HL-60 (cell line): ENCODE measurements around the gene ARID1B.

Experiments used
- CTCF ChIP-seq: IDR thresholded peaks from one replicate; pipeline ENCODE4 v1.5.1; 2011; ENCODE audit warnings: low read length, control low read depth, inconsistent platforms; ENCODE audit not compliant: insufficient read depth
- GABPA ChIP-seq: IDR thresholded peaks from 2 replicates; pipeline ENCODE4 v1.6.1; 2012; ENCODE audit warnings: low read depth
- POLR2AphosphoS5 ChIP-seq: IDR thresholded peaks from 2 replicates; pipeline ENCODE4 v1.6.1; 2012; ENCODE audit warnings: low read depth
- REST ChIP-seq: IDR thresholded peaks from 2 replicates; pipeline ENCODE4 v1.6.1; 2012; ENCODE audit warnings: low read depth; ENCODE audit not compliant: insufficient replicate concordance
- SPI1 ChIP-seq: IDR thresholded peaks from 2 replicates; pipeline ENCODE4 v1.6.1; 2012; ENCODE audit warnings: low read depth, mild to moderate bottlenecking, borderline replicate concordance

- no peak for TF ChIP-seq CTCF
- TF ChIP-seq POLR2AphosphoS5: no peak
- no peak for TF ChIP-seq GABPA
- no peak for TF ChIP-seq REST
- no peak for TF ChIP-seq SPI1
Observed at GRCh38 chr6:156801712-156802111, 24.5 kb downstream of the ARID1B start.
